Epithelial cell of esophagus (primary cell): ENCODE data around the gene CYSTM1.

Source experiments
- DNase-seq: peaks from one replicate; pipeline ENCODE4 v3.0.0; 2010; ENCODE audit warnings: low read depth
- H3K4me3 ChIP-seq: 2 replicates; pipeline ENCODE4 v1.5.1; 2011; ENCODE audit warnings: mild to moderate bottlenecking, low read length, control low read depth
- CTCF ChIP-seq: IDR thresholded peaks from 2 replicates; pipeline ENCODE4 v1.5.1; 2011; ENCODE audit warnings: low read depth, mild to moderate bottlenecking, low read length, control low read depth, inconsistent platforms; ENCODE audit not compliant: insufficient read depth; ENCODE audit errors: missing control alignments

The CYSTM1 gene

GRCh38 chr5:140234377-140234989, 59.5 kb downstream of the CYSTM1 start:
- no peak for TF ChIP-seq CTCF
- DNase-seq = no peak
- H3K4me3 ChIP-seq = no peak overlapping the region

GRCh38 chr5:140235791-140236551, 61.0 kb downstream of the CYSTM1 start:
- DNase-seq = peak; percentile 87
- no peak overlapping the region for H3K4me3 ChIP-seq
- TF ChIP-seq CTCF = no peak

GRCh38 chr5:140236891-140237598, 62.1 kb downstream of the CYSTM1 start:
- peak; percentile 89 for DNase-seq
- no peak for TF ChIP-seq CTCF
- no peak overlapping the region for H3K4me3 ChIP-seq

GRCh38 chr5:140238756-140239155, 63.8 kb downstream of the CYSTM1 start:
- no peak overlapping the region for H3K4me3 ChIP-seq
- no peak for DNase-seq

GRCh38 chr5:140239461-140239860, 64.5 kb downstream of the CYSTM1 start:
- no peak for TF ChIP-seq CTCF
- H3K4me3 ChIP-seq = no peak overlapping the region
- no peak for DNase-seq

More at GRCh38 chr5:140238756-140239155, 63.8 kb downstream of the CYSTM1 start:
- no peak for TF ChIP-seq CTCF

GRCh38 chr5:140239939-140240700, 65.1 kb downstream of the CYSTM1 start:
- peak; percentile 61 for TF ChIP-seq CTCF
- DNase-seq = peak; percentile 73
- H3K4me3 ChIP-seq = no peak overlapping the region
